ENCODE measurements around the gene ST7.

ST7 gene

GRCh38 chr7:116980354-116980753, 27.1 kb downstream of the ST7 start:
- no peak for DNase-seq

- no peak for DNase-seq
These were observed 28.6 kb downstream of the ST7 start for GRCh38 chr7:116981939-116982338.

GRCh38 chr7:116984511-116984910, 31.2 kb downstream of the ST7 start:
- DNase-seq: no peak

- DNase-seq: no peak
These were observed 31.6 kb downstream of the ST7 start for GRCh38 chr7:116984917-116985316.

GRCh38 chr7:116985575-116985974, 32.3 kb downstream of the ST7 start:
- DNase-seq: no peak

DNA sequence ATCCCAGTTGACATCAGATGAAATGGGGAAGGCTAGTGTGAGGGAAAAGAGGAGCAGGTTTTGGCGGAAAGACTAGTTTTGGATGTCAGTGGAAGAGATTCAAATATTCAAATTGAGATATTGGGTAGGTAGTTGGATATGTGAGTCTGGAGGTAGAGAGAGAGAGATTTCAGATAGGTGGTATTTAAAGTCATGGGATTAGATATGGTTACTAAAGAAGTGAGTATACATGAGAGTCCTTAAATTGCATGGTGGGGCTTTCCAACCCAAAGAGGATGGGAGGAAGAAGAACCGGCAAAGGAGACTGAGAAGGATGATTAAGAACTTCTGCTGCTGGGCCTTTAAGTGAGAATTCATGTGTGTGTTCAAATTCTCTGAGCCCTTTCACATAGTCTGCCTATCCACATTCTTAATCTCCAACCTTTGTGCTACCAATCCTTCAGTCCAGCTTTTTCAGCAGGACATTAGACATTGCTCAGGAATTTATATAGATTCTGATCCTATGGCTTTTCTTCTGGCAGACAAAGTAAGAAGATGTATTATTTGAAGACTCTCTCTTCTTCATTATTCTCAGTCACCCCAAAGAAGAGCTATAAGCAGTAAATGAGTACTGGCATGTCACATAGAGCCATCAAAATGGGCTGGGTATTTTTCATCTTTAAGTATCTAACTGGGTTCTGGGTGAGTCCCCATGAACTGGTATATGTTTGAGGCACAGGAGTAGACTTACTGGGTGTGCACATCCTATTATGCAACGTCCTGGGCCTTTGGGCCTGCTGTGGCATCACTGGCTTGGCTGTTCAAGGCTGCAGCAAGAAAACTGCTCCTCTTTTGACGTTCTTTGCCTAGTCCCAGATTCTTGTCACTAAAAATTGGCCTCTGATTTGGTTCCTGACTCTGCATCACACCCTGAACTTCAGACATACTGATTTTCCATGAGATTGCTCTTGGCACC, 33.6 kb downstream of the ST7 start:
- DNase-seq: no peak

GRCh38 chr7:116988363-116988989, 35.2 kb downstream of the ST7 start:
- no peak for DNase-seq

DNA sequence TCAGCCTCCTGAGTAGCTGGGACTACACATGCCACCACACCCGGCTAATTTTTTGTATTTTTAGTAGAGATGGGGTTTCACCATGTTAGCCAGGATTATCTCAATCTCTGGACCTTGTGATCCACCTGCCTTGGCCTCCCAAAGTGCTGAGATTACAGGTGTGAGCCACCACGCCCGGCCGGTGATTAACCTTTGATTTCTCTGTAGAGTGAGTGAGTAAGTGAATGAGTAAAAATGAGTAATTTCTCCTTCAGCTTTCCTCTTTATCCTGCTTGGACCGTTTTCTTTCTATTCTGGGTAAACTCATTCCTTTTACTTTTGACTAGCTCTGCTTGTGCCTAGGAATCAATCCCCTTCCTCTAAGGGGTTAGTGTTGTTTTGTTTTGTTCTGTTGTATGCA, 36.8 kb downstream of the ST7 start:
- no peak for DNase-seq

GRCh38 chr7:116991233-116991632, 37.9 kb downstream of the ST7 start:
- DNase-seq: no peak

DNA sequence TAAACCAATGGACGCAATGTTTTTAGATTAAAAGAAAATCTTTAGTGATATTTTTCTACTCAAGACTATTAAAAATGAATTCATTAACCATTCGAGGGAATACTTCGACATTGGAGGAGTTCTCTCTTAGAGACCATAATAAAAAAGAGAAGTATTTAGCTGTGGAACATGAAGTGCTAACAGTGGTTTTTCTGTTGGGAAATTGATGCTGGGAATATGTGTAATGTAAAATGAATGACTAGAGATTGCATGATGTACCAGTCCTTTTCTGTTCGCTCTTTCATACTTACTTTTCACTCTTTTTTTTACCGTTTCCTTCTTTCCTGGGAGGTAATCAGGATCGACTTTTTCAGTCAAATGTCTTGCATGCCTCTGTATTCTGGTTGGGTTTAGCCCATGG, 41.3 kb downstream of the ST7 start:
- no peak for DNase-seq

DNA sequence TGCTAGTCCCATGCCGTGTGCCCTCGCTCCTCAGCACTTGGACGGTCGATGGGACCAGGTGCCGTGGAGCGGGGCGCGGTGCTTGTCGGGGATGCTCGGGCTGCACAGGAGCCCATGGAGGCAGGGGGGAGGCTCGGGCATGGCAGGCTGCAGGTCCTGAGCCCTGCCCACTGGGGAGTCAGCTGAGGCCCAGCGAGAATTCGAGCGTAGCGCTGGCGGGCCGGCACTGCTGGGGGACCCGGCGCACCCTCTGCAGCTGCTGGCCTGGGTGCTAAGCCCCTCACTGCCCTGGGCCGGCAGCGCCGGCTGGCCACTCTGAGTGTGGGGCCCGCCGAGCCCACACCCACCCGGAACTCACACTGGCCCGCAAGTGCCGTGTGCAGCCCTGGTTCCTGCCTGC, 44.7 kb downstream of the ST7 start:
- DNase-seq: no peak

DNA sequence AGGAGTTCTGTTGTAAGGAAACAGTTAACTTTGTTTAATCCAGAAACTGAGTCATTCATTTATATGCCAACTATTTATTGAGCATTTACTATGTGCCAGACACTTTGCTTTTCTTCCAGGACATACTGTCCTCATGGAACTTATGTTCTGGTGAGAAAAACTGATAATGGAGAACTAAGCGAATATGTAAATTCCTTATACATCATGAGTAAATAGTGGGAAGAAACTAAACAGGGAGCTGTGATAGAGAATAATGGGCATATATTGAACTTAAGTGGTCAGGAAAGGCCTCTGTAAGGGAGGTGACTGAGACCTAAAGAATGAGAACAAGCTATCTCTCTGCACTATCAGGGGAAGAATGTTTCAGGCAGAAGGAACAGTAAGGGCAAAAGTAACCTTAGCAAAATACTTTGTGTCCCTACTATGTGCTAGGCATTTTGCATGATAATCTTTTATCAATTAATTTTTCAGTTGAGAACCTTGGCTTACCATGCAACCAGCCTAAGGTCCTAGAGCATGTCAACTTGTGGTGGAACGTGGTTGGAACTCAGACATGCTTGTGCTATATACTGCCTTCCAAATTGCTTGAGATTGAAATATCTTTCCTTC, 45.4 kb downstream of the ST7 start:
- no peak for DNase-seq

GRCh38 chr7:116999311-116999710, 46.0 kb downstream of the ST7 start:
- no peak for DNase-seq

DNA sequence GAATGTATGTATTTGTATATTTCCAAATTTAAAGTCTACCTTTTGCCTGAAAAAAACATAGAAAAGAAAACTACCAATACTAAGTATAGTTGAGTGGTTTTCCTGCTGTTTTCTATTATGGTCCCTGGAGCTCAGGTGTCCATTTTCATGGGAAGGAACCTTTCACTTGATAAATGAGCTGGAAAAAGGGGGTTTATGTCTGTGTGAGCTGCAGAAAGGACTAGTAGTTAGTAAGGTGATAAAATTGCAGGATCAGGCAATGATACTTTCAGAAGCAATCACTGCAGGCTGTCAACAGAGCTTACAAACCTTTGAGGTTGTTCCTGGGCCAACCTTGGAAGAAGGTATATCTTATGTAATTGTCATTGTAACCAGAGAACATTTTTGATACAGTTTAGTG, 48.0 kb downstream of the ST7 start:
- no peak for DNase-seq

- DNase-seq: no peak
These were observed 51.6 kb downstream of the ST7 start for GRCh38 chr7:117004899-117005298.

DNA sequence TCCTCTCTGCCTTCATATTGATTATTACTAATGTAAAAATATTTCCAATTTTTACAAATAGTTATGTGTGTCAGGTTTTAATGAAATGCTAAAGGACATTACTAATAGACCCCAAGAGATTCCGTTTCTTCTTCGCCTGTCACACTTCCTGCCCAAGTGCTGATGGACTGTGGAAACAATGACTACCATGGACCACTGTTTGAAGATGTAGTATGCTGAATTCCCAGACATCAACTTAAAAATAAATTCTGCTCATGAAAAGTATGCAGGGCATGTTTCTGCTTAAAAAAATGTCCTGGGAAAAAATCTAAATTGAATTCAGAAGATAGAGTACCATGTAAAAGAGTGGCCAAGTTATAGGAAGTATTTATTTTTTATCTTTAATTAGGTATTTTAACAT, 52.1 kb downstream of the ST7 start:
- no peak for DNase-seq

DNA sequence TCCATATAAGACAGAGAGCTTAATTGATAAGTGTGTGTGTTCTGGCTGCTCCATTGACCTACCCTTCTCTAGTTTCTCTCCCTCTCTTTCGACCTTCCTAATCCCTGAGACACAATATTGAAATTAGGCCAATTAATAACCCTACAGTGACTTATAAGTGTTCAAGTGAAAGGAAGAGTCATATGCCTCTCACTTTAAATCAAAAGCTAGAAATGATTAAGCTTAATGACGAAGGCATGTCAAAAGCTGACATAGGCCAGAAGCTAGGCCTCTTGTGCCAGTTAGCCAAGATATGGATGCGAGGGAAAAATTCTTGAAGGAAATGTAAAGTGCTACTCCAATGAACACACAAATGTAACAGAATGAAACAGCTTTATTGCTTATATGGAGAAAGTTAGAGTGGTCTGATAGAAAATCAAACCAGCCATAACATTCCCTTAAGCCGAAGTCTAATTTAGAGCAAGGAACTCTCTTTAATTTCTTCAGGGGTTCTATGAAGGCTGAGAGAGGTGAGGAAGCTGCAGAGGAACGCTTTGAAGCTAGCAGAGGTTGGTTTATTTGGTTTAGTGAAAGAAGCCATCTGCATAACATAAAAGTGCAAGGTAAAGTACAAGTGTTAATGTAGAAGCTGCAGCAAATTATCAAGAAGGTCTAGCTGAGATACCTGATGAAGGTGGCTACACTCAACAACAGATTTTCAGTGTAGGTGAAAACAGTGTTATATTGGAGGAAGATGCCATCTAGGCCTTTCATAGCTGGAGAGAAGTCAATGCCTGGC, 53.8 kb downstream of the ST7 start:
- peak; percentile 14 for DNase-seq

DNA sequence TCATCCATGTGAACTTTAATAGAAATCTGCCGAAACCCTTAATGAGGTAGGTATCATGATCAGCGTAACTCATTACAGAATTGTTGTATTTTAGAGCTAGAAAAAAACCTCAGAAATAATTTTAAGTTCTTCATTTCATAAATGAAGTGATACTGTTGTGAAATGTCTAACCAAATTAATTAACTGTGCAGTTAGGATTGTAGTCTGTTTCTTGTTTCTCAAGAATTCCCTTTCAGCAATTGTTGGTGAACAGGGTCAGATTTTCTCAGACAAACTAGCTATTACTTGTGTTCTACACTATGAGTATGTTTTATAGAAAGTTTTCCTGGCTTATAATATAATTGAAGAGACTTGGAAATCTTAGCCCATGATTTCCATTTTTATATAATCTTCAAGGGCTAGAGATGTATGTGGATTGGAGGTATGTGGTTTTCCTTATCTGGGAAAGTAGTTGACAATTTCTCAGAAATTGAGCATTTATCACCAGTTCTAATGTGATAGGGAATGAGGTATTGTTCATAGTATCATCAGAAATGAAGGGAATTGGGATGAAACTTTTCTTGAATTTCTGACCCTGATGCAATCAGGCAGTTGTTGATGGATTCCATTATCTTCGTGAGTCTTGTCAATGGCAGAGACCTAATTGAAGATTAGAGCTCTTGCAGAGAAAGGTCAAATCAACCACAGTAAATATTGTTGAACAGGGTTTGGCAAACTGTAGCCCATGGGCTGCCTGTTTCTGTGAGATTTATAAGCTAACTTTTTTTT, 55.0 kb downstream of the ST7 start:
- DNase-seq: no peak

GRCh38 chr7:117008886-117009531, 55.7 kb downstream of the ST7 start:
- DNase-seq: peak; percentile 25

GRCh38 chr7:117009705-117010361, 56.5 kb downstream of the ST7 start:
- no peak for DNase-seq
